GM12801 (cell line): ENCODE results near the gene TBXAS1.

Experiments used
- TF ChIP-seq, protein P1 (sequence below): IDR thresholded peaks from one replicate; pipeline ENCODE4 v1.5.1; 2011; ENCODE audit warnings: control low read depth; ENCODE audit not compliant: insufficient read length; ENCODE audit errors: extremely low read depth

The TBXAS1 gene

GRCh38 chr7:139885511-139885910 lies 56.4 kb downstream of the TBXAS1 start:
- TF ChIP-seq, protein P1, sequence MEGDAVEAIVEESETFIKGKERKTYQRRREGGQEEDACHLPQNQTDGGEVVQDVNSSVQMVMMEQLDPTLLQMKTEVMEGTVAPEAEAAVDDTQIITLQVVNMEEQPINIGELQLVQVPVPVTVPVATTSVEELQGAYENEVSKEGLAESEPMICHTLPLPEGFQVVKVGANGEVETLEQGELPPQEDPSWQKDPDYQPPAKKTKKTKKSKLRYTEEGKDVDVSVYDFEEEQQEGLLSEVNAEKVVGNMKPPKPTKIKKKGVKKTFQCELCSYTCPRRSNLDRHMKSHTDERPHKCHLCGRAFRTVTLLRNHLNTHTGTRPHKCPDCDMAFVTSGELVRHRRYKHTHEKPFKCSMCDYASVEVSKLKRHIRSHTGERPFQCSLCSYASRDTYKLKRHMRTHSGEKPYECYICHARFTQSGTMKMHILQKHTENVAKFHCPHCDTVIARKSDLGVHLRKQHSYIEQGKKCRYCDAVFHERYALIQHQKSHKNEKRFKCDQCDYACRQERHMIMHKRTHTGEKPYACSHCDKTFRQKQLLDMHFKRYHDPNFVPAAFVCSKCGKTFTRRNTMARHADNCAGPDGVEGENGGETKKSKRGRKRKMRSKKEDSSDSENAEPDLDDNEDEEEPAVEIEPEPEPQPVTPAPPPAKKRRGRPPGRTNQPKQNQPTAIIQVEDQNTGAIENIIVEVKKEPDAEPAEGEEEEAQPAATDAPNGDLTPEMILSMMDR: no peak

DNA sequence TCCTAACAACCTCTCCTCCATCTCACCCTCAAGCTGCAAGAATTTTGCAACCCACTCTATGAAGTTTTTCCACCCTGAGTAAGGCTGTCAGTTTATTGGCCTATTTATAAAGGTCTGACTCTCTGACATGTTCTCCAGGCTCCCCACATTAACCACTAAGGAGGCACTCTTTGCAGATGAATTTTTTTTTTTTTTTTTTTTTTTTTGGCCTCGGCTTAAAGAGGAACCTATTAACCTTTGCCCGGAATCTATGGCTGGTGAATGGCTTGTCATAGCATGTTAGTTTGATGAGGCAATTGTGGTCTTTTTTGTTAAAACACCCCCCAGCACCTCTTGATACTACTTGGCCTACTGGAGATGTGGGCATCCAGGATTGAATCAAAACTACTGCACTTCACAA lies 57.1 kb downstream of the TBXAS1 start:
- TF ChIP-seq, protein P1: no peak

GRCh38 chr7:139886899-139887298 lies 57.8 kb downstream of the TBXAS1 start:
- TF ChIP-seq, protein P1: no peak

DNA sequence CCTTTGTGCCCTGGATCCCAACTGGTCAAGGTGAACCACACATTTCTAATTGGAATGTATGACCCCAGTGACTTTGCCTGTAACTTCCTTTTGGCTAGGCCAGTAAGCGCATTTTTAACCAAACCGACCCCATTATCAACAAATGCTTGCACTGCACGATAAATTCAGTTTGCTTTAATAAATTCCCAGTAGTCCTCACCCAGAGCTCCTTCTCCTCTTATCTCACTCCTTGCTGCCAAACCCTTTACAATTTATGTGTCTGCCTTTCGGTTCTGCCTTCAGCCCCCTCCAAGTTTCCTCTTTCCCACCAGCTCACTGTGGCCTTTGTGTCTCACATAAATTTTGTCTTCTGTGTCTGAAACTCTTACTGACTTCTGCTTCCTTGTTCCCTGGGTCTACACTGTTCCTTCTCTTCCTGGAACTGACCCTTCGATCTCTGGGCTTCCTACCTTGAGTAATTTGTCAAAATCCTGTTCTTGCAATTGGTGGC lies 59.0 kb downstream of the TBXAS1 start:
- TF ChIP-seq, protein P1: no peak

GRCh38 chr7:139889186-139889871 lies 60.3 kb downstream of the TBXAS1 start:
- TF ChIP-seq, protein P1: no peak

DNA sequence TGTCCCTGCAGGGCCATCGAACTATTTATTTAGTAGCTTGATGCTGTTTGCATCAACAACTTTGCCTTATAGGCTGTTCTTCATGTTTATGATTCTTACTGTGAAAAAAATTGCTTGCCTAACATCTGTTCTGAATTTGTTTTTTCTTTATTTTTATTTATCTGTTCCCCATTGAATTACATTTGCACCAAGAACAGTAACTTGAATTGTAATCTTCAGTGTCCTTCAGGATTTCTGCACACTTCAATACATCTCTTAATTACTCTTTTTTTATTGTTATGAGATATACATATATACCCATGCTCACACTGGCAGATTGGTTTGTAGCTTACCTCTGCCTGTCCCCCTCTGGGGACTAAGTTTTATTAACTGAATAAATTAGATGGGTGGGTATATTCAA lies 64.4 kb downstream of the TBXAS1 start:
- TF ChIP-seq, protein P1: no peak

- TF ChIP-seq, protein P1: no peak
Measured at GRCh38 chr7:139893999-139894398, 64.9 kb downstream of the TBXAS1 start.
